Activated CD4-positive, alpha-beta T cell treated with anti-CD3 and anti-CD28 coated beads, Interleukin-2, Interleukin-4, amounts not matched to agents 100 ng/mL and 50 ng/mL, durations not matched to agents 16 hours and 8 hours (primary cell): Measurements from ENCODE around the gene ACP4.

Experiments
- DNase-seq: peaks from one replicate; pipeline ENCODE4 v3.0.0-alpha.2; 2020; ENCODE audit warnings: low spot score

The ACP4 gene

DNA sequence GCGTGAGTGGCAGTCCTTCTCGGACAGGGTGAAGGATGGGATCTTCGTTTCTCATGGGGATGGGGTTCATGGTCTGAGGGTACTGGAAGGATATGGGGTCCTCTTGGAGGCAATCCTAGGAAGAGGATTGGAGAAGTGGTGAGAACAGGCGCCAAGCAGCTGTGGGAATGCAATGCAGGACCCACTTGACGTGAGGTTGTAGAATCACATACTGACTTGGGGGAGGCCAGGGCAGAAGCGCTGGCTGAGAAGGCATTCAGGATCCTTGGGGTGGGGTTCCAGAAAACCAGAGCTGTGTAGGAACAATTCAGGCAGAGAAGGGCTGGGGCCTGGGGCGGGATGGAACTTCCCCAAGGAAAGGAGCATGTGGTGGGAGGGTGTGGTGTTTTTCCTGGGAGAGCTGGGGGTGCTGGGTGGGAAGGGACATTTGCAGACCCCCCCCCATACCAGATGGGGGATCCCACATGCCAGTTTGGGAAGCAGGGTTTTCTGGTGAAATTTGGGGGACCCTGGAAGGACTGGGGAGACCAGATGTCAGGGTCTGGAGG, 32.5 kb downstream of the ACP4 start:
- no peak for DNase-seq

DNA sequence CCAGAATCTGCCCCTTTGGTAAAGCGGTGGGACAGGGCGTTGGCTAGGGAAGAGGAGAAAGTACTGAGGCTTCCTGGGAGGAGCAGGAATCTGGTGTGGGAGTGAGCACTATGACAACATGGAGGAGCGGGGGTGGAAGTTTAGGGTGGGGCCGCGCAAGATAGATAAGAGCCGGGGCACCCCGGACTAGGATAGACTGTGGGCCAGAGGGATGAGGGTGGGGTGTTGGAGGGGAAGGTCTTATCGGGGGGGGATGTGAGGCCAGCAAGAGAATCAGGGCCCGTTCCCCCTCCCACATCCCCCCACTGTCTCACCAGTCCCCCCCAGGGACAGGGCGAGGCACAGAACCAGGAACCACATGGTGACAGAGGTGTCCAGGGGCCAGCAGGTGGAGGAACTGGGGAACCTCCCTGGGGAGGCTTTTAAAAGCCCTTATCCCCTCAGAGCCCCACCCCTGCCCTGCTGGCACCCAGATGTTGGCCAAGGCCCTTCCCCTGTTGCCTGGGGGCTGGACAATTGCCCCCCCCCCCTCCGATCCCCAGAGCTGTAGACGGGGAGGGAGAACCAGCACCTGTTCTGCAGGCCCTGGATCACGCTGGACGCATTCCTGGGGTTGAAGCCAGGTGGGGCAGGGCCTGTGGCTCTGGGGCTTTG, 33.3 kb downstream of the ACP4 start, which contains the start of gene KLK1:
Gene KLK1 (minus strand): TSS at position 399 of the 654 bp plus-strand sequence. CDS start 39 bp downstream, at position 360.
- DNase-seq: no peak

DNA sequence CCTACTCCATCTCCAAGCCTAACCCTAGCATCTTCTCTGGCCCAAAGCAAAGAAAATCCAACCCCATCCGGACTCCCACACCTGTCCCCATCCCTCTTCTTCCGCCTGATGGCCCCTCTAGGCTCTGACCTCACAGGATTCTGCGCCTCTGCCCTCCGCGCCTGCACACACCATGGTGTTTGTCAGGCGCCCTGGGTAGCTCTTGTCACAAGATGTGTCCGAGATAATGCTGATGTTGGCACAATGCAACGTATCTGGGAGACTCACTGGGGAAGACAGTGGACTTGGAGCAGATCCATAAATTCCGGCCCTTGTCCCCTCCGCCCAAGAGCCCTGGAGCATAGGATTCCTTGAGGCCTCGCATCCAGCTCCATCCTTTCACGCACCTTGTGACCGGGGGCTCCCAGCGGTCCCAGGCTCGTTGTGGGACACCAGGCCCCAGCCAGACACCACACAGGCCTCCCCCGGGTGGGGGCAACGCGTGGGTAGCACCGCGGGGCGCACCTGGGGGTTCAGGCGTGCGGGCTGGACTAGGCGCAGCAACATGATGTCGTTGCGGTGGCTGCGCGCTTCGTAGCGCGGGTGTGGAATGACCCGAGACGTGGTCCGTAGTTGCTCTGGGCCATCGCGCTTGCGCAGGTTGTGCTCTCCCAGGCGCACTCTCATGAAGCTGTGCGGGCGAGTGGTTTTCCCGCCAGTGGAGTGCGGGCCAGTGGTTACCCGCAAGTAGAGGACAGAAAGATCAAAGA, 36.5 kb downstream of the ACP4 start:
- no peak for DNase-seq

DNA sequence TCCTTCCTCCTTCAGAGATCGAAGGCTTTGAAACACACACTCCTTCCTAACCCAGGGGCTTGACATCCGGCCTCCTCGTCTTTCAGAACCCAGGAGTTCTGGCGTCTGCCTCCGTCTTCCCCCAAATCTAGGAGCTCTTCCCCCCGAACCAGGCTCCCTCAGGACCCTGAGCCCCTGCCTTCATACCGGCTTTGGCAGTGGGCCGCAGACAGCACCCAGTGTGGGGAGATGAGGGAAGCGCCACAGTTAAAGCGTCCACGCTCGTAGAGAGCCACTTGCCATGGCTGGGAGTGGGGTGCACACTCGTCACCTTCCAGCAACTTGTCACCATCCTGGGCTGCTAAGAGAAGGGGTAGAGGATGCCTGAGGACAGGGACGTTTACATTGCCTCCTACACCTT, 37.3 kb downstream of the ACP4 start:
- no peak for DNase-seq

DNA sequence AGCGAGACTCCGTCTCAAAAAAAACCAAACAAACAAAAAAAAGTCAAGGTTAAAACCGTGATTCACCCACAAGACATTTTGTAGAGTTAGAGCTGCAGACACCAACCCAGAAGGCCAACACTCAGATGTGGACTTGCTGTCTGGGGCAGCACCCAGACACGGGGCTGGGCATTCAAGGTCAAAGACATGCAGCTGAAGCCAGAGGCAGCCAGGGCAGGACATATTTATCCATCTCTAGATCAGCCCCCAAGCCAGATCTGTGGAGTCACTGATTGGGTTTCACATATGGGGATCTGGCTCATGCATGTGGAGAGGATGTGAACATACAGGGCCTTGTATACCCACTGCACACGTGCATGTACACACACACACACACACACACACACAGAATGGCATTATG, 39.6 kb downstream of the ACP4 start:
- DNase-seq: no peak

DNA sequence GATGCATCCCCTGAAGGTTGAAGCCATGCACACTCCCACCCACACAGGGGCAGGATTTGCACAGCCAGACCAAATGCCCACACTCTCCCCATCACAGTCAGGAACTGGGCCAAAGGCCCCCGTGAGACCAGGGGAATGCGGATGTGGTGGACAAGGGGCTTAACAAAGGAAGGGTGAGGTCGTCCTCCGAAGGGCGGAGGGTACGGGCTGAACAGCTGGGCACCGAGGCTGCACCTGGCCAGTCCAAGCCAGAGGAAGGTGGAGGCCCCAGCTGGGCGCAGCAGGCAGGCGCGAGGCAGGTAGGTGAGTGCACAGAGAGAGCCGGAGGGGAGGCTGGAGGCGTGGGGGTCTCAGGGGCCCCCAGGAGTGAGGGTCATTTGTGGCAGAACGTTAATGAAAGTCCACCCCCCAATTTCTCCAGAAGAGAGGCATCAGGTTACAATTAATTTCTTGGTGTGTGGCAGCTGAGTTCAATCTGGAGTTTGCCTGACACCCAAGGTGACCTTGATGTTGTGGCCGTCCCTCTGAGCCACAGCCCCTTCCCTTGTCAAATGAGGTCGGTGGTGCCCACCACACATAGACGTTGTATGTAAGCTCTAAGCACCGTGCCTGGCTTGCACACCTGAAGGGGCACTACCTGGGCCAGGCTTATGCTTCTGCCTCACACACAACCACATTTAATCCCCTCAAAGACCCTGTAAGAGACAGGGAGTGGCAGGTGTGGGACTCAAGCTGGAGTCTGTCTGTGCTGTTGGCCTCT, 40.2 kb downstream of the ACP4 start:
- DNase-seq: no peak

DNA sequence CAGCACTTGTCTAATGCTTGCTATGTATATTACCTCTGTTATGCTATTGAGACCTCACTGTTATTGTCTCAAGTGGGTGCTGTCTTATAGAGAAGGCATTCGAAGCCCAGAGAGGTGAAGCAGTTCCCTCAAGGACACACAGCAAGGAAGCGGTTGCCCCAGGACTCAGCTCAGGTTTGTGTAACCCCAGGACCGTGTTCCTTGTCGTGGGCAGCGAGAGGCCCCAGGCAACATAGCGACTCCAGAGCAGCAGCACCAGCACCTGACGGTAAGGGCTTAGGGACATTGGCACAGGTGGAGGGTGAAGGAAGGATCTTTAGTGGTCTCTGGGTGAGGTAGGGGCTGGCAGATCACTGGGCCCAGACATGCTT, 40.8 kb downstream of the ACP4 start:
- no peak for DNase-seq

DNA sequence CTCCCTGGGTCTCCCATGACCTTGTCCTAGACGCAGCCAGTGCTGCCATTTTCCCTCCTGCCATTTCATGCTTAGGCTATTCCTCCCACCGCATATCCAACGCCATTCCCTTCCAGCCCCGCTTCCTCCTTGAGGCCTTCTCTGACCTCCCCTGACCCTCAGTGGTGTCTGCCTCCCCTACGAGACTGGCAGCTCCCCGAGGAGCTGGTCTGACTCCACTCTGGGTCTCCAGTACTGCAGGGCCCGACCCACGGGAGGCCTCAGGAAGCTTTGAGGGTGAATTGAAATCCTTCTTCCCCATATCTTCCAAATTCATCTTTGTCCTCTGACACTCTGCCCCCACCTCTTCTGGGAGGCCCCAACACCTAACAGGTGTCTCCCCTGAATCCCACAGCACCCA, 42.5 kb downstream of the ACP4 start:
- no peak for DNase-seq

DNA sequence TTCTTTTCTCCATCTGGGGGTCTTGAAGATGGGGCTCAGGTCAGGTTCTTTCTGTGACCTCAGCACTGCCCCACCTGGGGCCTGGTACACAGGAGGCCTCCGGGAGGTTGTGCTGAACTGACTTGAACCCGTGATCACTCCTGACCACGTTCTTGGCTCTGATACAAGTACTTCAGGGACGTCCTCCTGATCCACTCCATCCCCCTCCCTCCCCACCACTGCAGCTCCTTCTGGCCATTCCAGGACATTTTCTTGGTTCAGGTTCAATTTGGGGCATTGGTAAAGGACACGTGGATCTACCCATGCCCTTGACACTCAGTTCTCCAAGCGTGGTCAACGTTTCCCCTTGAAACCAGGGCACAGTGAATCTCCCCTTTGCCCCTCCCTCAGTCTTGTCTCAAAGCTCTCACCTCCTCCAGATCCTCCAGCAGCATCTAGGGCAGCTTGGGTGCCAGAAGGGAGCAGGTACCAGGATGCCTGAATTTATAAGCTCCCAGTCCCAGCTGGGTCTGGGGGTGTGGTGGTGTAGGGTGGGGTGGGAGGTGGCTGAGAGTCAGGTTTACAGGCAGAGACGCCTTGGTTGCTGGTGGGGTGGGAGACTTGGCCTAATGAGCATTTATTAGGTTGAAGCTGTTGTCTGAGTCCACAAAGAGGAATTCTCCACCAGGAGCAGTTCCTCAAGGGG, 43.0 kb downstream of the ACP4 start, which contains the start of gene KLK15:
Gene KLK15 (minus strand): TSS at position 458 of the 685 bp plus-strand sequence. CDS start 2,082 bp downstream, outside the sequence.
- no peak for DNase-seq

DNA sequence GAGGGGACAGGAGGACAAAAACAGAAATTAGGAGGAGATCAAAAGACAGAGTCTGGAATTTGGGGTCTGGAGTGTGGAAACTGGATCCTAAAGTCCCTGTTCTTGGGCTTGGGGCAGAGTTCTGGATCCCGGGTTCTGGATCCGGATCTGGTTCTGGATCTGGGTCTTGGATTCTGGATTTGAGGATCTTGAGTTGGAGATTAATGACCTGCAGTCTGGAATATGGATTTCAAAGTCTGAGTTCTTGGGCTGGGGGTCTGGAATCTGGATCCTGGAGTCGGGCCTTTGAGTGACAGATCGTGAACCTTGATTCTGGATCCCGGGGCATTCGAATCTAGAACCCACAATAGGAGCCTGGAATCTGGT, 43.6 kb downstream of the ACP4 start:
- DNase-seq: no peak

DNA sequence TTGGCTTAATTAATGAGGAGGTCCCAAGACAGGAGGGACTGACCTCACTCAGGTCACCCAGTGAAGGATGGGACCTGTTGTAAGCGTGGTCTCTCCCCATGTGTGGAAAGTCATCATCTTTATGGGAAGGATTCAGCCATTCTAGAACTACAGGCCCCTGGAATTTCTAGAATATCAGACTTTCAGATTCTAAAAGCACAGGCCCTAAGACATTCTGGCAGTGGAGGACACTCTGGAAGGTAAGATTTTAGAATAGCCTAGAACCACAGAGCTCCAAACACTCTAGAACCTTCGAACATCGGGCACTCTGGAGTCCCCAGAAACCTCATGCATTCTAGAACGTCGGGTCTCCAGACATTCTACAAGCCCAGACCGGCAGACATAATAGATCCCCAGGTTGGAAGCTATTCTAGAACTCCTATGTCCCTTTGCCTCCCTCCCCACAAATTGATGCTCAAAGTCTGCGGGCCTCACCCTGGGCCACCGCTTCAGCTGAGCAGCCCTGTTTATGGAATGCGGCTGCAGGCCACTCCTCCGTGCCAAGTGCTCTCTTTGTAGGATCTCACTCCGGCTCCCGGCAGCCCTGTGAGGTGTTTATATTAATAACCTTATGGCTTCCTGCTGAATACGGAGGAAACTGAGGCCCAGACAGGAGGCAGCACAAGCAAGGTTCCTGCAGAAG, 45.0 kb downstream of the ACP4 start:
- no peak for DNase-seq

DNA sequence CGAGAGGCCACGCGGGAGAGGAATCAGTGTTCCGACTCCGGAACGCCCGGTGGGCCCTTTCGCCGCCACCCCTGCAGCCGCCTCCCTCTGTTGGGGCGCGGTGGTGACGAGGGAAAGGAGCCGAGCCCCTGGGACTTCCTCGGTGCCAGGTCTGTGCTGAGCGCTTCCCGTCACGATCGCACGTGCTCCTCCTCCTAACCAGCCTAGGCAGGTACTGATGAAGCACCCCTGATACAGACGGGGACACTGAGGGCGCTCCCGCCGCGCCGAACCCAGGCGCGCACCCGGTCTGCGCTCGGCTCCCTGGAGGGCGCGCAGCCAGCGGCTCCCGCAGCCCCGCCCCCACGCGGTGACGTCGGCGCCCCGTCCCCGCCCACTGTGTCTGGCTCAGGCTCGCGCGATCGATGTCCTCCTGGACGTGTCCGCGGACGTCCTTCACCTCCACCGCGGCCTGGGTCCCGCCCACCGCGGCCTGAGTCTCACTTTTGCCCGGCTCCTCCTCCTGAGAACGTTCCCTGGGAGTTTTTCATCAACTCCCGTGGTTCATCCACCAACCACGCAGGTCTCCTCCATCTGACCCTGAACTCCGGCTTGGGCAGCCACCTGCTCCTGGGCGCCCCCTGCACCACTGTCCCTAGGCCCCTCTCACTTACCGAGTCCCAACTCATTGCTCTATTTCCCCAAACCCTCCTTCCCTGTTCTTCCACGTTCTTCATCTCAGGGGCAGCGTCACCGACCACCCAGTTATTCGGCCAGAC, 45.7 kb downstream of the ACP4 start:
- DNase-seq: peak; percentile 73

DNA sequence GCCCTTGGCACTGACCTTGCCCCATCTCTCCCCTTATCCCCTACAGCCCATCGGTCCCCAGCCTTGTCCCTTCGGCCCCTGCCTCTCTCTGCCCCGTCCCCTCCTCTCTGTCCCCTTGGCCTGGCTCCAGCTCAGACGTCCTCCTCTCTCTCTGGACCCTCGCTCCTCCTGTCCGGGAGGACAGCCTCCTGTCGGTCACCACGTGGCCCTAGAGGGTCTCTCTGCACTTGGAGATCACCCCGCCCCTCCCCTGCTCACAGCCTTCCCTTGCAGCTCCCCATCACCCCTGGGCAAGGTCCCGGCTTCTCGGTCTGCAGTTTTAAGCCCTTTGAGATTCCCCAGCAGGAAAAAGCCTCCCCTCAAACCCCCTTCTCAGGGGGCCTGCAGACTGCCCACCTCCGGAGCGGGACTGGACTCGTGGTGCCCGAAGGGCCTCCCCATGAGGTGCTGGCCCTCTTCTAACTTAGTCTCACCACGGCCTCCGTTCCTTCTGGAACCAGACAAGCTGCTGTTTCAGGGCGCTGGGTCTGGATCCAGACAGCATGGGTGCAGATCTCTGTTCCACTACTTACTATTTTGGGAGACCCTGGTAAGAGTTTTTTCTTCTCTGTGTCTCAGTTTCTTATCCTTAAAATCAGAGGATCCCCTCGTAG, 46.5 kb downstream of the ACP4 start:
- no peak for DNase-seq

DNA sequence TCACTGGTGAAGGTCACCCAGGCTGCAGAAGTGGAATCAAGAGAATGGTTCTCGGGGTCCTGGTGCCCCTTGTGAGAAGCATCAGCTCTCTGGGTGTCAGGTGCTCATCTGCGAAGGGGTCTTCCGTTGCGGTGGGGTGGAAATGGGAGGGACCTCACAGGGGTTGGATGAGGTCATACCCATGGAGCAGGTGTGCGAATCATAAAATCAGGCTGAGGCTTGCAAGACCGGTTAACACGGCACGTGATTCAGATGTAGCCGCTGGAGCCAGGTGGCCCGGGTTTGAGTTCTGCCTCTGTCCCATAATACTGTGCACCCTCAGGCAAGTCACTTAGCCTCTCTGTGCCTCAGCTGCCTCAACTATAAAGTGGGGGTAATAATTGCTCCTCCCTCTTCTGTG, 47.1 kb downstream of the ACP4 start:
- DNase-seq: no peak

DNA sequence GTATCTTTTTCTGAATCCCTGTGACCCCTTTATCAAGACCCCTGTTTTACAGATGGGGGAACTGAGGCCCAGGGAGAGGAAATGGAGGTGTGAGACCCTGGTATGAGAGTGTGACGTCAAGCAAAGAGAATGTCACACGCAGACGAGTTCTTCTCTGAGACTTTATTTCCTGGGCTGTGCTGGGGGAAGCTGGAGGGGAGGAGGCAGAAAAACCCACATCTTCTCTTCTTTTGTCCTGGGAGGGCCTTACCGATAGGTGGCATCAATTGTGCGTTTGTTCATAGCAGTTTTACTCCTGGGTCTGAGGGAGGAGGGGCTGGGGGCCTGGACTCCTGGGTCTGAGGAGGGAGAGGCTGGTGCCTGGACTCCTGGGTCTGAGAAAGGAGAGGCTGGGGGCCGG, 48.0 kb downstream of the ACP4 start:
- DNase-seq: no peak

DNA sequence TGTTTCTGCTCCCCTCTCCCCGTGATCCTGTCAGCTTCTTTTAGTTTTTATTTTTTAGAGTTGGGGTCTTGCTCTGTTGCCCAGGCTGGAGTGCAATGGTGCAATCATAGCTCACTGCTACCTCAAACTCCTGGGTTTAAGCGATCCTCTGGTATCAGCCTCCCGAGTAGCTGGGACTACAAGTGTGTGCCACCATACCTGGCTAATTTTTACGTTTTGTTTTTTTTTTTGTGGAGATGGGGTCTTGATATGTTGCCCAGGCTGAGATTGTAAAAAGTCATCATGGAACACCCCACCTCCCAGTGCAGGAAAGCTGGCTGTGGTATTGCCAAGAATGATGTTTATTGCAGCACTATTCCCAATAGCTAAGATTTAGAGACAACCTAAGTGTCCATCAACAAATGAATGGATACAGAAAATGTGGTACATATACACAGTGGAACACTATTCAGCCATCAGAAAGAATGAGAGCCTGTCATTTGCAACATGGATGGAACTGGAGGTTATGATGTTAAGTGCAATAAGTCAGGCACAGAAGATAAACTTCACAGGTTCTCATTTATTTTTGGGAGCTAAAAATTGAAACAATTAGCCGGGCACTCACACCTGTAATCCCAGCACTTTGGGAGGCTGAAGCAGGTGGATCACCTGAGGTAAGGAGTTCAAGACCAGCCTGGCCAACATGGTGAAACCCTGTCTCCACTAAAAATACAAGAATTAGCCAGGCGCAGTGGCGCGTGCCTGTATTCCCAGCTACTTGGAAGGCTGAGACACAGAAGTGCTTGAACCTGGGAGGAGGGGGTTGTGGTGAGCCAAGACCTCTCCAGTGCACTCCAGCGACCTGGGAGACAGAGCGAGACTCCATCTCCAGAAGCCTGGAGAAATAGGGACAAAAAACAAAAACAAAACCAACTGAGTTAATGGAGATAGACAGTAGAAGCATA, 49.8 kb downstream of the ACP4 start:
- no peak for DNase-seq

DNA sequence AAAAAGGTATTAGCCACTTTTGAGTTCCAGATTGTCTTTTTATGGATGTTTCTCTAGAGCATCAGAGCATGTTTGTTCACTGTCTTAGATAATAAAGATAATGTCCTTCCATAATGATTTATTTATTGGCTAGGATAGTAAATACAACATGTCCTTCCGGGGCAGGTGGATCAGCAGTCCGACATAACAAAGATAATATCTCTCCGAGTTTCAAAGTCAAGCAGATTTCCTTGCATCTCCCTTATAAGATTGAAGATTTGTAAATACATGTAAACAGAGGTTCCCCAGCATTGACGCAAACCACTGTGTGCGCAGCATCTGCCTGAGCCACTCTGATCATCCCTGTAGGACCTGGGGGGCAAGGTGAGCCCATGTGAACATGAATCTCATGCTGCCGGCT, 51.9 kb downstream of the ACP4 start:
- no peak for DNase-seq

DNA sequence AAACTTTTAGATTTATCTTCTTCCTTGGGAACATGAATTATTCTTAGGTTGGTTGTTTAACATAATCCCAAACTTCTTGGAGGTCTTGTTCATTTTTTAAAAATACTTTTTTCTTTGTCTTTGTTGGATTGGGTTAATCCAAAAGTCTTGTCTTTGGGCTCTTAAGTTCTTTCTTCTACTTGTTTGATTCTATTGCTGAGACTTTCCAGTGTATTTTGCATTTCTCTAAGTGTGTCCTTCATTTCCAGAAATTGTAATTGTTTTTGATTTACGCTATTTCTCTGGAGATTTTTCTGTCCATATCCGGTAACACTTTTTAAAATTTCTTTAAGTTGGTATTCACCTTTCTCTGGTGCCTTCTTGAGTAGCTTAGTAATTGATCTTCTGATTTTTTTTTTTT, 53.0 kb downstream of the ACP4 start:
- no peak for DNase-seq

DNA sequence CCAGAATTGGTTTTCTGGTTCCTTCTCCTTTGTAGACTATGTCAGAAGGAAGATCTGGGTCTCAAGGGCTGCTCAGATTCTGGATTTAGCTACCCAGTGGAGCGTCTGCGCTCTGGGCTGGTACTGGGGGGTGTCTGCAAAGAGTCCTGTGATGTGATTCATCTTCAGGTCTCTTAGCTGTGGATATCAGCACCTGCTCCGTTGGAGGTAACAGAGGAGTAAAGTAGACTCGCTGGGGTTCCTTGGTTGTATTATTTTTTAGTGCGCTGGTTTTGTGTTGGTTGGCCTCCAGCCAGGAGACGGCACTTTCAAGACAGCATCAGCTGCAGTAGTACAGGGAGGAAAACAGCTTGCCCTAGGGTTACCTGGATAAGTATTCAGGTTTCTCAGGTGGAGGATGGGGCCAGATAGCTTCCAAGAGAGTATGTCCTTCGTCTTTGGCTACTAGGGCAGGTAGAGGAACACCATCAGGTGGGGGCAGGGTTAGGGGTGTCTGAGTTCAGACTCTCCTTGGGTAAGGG, 53.5 kb downstream of the ACP4 start:
- DNase-seq: no peak
